Measurements from ENCODE around the gene PITRM1.

DNA sequence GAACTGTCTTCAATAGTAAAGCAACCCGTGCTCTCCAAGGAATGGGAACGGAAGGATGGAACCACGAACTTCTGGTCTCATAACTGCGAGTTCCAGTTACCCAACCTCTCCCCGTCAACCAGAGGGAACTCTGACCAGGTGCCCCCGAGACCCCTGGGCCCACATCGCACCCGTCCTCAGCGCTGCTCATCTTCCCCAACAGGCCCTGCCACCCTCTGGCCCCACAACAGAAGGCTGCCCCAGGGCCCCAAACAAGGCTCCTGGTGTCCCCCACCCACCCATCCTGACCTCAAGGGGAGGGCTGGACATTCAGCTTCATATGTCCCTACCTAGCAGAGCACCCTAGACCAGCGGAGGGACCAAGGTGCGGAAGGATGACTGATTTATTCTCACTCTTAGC is 22.7 kb downstream of the PITRM1 start:
- TF ChIP-seq CTCF (IDR thresholded peaks at IDR 0.05) (no peak), POLR2A (IDR thresholded peaks at IDR 0.05) (no peak), POLR2AphosphoS5 (IDR thresholded peaks at IDR 0.05) (no peak)

Data from upper lobe of left lung (tissue), 4 donors.